Amniotic stem cell (primary cell): ENCODE data around the gene COX5B.
"Not testable (repeated sequence)": the region's sequence is repeated elsewhere in the genome, so short reads cannot be mapped to it uniquely, and the experiment has no call there.

Experiments used
- DNase-seq: peaks from one replicate; lab custom pipeline; 2025; lab: John Stamatoyannopoulos, UW

The COX5B gene

DNA sequence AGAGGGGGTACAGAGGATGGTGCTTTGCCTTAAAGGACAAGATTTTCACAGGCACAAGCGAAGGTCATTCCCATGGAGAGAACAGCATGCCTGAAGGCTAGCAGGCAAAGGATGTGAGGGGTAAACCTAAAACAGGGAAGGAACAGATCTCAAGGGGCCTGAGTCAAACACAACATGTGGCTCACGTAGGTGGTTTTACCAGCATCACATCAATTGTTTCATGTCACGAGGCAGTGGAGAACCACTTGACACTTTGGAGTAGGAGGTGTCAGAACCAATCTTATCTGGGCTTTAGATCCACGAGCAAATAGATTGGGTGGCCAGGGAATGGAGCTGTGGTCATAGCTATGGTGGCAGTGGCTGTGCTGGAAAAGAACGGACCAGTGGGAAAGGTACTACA is 8.4 kb downstream of the COX5B start:
- DNase-seq: no peak

DNA sequence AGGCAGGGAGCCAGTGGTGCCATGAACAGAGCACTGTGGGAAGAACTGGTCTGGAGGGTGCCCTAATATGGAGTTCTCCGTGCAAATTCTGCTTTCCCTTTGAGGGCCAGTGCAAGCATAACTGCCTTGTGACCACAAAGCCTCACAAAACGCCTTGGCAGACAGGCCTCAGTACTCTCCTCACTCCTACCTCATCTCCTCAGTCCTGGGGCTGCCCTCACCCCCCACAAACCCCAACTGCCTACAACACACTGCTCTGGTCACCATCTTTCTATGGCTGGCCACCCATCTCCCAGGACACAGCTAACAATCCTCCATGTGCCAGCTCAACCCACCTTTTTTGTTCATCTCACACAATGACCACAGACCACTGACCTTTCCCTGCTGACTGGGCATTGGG is 8.9 kb downstream of the COX5B start:
- no peak for DNase-seq

DNA sequence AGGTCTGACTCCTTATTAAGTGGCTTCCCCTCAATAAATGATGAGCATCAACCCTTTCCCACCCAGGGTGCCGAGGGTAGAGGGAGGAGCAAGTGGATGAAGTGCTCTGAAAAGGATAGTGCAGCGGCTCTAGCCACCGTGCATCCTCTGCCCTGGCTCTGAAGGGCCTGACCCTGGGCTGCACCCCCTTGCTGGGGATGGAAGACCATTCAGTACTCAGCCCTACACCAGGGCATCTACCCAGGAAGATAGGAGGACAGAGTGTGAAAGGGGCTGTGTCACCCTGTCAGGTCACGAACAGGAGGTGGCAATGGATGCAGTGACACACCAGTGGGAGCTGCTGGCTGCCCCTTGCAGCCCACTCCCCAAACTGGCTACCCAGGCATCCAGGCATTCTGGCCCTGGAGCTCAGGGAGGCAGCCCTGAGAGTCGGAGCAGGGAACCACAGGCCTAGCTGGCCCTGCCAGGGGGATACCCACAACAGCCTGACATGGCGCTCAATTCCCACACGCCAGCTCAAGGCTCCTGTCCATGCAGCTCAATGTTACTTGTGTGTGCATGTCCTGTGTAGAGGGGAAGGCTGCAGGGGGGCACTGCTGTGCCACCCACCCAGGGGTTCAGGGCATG is 10.4 kb downstream of the COX5B start:
- DNase-seq: no peak

DNA sequence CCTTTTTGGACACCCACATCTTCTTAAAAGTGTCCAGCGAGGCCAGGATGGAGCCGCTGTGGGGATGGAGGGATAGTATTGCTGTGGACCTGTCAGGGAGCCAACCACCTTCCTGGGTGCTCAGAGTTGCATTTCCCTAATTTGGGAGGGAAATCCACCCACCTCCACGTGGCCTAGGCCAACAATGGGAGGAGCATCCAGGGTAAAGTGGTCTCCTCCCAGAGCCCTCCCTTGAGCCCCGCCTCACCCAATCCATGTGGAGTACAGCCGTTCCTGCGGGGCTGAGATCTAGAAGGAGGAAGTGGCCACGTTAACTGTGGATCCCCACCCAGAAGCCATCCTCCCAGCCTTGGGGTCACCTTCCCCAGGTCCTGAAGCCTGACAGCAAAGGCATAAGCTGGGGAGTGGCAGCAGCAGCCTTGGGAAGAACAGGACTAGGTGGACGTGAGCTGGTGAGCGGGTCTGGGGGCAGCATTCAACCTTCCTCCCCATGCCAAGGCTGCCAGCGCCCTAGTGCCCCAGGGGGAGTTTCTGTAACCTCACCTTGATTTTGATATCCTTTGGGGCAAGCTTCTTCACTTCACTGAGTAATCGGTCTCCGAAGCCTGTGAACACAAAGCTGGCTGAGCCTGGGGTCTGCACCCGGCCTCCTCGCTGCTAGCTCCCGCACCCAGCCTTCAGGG is 11.2 kb downstream of the COX5B start:
- no peak for DNase-seq

DNA sequence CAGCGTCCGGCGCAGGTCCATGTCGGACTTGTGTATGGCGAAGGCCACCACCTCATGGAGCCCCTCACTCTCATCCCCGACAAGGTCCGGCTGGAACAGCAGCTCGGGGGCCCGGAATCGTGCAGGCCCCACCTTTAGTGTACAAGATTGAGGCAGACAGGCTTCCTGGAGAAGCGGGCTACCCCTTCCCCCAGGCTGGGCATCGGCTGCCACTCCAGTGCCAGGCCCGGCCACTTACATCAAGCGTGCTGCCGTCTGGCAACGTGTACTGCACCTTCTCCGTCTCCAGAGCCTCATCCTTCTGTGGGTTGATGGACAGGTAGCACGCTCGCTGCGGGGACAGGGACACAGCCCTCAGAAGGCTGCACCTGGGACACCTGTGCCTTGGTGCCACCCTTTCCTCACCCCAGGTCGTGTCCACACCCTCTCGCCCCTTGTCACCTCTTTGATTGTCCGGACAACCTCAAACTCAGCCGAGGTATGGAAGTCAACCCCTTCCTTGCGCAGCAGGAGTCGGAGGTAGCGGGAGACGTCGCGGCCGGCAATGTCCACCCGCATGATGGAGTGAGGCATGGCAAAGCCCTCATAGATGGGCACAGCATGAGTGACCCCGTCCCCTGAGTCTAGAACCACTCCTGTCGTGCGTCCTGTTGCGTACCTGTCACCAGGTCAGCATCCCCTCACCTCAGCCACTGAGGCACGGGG is 12.3 kb downstream of the COX5B start:
- DNase-seq: no peak

DNA sequence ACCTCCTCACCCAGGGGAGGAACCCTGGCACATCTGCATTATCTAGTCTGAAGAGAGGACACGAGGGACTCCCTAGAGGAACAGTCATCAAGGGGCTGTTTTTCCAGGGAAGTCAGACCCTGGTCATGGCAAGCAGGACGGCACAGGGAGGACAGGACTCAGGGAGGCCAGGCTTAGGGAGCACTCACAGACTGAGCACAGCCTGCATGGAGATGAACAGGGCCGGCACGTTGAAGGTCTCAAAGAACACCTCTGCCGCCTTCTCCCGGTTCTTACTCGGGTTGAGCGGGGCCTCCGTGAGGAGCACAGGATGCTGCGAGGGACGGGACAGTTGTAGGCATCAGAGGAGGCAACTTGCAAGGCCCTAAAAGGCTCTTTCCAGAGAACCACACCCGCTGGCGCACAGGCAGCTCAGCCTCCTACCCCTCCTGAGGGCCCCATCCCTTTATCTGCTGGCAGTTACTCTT is 12.9 kb downstream of the COX5B start:
- DNase-seq: no peak

DNA sequence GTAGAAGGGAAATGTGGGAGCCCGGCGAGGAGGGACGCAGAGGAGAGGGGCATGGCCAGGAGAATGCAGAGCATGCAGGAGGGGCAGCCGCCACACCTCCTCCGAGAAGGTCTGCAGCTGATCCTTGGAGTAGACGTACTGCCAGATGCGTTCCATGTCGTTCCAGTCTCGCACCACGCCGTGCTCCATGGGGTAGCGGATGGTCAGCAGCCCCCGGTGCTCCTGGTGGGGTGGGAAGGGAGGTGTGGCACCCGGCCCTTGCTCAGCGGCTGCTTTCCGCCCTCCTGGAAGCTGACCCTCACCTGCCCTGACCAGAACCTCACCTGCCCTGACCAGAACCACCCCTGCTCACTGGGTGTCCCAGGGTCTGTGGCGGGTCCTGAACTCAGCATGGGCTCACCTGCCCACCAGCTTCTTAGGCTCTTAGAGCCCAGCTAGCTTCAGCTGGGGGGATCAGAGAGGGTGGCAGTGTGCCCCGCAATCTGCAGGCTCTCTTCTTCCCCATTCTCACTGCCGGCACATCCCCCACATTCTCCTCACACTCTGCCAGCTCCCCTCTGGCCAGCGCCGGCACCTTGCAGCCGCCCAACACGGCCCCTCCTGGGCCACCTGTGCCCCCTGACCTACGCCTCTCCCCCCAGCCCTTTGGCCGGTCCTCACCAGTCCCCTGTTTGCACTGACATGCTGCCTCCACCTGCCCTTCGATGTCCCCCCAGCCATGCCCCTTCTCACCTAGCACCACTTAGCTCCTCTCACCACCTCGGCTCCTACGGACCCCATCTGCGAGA is 13.6 kb downstream of the COX5B start:
- no peak for DNase-seq

DNA sequence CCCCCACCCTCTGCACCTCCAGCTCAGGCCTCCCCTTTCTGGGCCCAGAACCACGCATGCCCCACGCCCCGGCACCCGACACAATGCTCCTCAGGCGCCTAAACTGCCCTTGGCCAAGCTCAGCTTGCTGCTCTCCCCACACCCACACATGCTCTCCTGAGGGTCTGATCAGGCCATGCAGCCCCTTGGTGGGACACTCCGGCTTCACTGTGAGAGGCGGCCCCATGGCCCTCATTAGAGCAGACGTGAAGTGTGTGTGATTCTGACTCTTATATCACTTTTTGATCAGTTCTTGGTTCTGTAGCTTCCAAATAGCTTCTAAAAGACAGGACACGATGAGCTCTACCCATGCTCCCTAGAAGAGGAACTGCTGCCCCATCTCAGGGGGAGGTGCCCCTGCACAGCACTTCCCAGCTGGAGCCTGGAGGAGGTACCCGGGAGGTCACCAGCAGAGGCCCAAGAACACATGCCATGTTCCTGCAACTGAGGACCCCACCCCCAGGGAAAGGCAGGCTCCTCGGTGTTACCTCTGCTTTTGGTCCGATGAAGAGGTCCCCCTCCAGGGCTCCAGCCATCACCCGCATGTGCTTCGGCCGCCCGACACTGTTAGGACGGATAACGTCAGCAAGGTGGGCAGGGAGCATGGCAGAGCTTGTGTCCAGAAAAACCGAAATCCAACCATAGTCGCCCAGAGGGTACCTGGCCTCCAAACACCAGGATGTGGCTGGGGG is 14.3 kb downstream of the COX5B start:
- no peak for DNase-seq

DNA sequence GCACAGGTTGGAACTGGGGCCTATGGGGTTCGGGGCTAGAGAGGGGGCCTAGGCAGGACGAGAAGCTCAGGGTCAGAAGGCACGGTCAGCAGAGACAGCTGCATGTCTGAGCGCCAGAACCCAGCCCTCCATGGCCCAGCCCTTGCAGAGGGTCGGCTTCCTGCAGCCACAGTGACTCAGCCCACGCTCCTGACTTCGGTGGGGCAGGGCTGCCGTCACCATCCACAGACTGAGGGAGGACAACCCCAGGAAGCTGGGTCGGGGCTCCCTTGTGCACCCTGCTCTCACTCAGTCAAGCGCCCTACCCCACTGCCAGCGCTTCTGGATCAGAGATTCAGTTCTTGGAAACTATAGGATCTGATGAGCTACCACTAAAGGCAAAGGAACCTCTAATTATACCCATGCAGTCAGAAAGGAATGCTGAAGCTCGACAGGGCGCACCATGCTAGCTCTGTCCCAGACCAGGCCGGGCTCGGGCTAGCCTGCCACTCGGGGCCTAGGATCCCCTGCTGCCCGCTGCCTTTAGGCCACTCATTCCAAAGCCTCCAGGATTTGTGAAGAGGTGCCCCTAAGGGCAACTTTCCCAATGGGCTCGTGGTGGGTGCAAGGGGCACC is 15.0 kb downstream of the COX5B start:
- DNase-seq: no peak

DNA sequence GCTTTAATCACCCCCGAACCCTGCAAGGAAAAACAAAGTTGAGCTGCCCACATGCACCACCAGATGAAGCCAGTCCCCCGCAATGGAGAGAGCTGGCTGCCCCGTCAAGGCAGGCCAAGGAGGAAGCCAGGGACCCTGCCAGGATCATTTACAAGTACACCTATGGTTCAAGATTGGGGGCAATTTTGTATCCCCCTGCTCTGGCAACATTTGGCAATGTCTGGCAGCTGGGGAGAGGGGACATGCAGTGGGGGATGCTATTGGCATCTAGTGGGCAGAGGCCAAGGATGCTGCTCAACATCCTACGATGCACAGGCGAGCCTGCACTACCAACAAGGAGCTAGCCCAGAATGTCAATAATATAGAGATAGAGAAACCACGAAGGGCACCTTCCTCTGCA is 16.1 kb downstream of the COX5B start:
- no peak for DNase-seq

DNA sequence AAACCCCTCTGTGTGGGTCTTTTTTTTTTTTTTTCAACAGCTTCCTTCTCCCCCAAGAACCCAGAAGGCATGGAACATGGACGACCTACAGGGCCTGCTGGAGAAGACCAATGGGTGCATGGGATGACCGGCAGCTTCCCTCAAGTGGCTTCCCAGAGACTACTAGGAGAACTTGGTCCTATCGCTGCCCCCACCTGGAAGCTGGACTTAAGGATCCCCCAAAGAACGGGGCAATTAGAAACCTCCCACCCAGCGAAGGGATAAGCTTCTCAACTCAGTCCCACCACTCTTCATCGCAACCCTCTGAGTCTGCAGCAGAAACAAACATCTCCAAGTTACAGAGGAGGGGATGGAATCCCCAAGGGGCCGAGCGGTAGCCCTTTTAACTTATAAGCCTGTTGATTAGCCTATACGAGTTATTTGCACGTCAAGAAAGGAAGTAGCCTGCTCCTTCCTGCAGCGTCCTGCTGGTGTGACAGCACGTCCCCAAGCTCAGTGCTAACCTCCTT is 16.6 kb downstream of the COX5B start:
- no peak for DNase-seq

DNA sequence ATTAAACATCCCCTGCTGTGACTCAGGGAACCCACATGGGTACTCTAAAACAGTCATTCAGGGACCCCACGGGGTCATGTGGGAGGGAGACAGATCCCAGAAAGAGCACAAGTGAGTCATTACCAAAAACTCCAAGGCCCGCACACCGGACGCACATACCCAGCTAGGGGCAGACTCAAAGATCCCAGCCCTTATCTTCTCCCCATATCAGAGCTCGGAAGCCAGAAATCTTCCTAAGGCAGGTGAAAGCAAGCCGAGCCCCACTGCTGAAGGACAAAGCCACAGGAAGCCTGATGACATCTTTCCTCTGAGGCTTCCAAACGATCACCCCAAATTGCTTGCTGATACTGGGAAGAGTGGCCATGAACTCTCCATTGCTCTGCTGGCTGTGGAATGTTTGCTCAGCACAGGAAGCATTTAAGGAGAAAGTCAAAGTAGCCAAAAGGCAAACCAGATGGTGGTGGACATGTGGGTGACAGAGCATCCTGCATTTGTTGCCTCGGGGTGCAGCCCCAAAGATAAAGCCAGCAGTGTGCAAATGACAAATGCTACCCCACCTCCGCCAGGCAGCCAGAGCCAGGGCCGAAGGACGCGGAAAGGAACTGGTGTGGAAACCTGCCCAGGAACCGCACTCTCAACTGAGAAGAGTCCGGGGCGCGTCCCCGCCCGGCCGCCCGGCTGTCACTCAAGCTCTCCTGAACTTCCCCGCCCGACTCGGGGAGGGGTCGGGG is 17.2 kb downstream of the COX5B start:
- peak; percentile 73 for DNase-seq

DNA sequence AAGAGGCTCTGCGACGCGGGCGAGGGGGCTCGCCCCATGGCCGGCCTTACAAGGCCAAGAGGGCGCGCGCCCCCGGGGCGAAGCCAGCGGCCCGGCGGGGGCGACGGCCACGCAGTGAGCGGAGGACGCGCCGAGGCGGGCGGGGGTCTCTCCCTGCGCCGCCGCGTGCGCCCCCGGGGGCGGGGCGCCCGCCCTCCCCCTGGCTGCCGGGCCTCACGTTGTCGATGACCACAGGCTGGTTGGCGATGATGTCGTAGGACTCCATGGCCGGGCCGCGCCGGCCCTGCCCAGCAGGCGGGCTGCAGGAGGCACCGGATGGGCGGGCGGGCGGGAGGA is 17.7 kb downstream of the COX5B start:
- no peak for DNase-seq

DNA sequence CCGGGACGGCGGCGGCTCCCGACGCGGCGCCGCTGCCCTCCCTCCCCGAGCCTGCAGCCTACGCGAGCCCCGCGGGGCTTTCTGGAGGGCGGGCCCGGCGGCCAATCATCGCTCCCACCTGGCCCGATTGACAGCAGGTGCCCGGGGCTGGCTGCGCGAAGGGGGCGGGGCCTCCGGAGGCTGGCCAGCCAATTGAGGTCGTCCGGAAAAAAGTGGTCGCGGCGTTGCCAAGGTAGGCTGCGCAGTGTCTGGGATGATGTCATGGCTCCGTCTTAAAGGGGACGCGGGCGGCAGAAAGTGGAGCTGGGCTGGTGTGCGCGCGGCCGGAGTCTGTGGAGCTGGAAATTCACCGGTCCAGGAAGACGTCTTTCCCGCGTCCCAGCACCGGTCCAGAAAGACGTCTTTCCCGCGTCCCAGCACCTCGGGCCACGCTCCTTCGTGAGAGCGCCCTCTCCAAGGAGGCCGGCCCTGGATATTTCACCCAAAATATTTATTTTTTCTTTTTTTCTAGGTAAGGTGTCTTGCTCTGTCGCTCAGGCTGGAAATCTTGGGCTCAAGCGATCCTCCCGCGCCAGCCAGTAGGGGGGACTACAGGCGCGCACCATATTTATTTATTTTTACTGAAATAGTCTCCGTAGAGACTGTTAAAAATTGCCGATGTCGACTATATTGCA is 18.2 kb downstream of the COX5B start, which contains the start of gene ACTR1B:
Gene ACTR1B (minus strand): TSS at position 83 of the 674 bp plus-strand sequence. CDS start 154 bp downstream, outside the sequence.
- peak; percentile 95 for DNase-seq

DNA sequence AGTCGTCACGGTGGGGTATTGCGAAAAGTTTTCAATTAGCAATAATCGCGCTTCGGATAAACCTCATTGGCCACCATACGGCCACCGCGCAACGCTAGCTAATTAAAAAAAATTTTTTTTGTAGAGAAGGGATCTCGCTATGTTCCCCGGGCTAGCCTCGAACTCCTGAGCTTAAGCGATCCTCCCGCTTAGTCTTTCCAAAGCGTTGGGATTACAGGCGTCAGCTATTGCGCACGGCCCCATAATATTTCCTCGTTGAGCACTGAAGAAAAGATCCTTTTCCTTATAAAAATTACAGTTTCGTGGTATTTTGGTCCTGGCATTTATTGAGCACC is 18.7 kb downstream of the COX5B start:
- no peak for DNase-seq

DNA sequence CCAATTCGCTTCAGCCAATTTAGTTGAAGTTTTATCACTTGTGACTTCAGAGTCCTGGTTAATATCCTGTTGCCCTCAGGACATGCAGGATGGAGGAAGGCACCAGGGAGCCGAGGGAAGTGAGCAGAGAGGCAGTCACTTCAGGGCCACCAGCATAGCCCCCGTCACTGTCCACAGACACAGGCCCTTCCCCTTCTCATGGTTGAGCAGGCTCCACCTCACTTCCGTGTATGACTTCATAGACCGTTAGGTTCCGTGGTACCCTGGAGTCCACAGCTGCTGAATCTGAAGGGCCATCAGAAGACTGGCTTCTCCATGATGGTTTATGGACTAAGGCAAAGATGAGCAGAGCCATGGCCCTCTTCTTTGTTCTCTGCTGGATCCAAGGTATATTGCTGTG is 23.6 kb downstream of the COX5B start, which contains the start of gene C2orf92:
Gene C2orf92 (plus strand): TSS at position 266 of the 400 bp plus-strand sequence. CDS start 76 bp downstream, at position 342.
- no peak for DNase-seq

DNA sequence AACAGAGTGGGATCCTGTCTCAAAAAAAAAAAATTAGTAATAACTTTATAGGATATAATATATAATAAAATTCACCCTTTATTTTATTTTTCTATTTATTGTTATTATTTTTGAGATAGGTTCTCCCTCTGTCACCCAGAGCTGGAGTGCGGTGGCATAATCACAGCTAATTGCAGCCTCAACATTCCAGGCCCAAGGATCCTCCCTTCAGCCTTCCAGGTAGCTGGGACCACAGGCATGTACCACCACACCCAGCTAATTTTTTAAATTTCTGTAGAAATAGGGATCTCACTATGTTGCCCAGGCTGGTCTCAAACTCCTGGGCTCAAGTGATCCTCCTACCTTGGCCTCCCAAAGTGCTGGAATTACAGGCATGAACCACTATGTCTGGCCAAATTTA is 24.6 kb downstream of the COX5B start:
- DNase-seq: no peak

DNA sequence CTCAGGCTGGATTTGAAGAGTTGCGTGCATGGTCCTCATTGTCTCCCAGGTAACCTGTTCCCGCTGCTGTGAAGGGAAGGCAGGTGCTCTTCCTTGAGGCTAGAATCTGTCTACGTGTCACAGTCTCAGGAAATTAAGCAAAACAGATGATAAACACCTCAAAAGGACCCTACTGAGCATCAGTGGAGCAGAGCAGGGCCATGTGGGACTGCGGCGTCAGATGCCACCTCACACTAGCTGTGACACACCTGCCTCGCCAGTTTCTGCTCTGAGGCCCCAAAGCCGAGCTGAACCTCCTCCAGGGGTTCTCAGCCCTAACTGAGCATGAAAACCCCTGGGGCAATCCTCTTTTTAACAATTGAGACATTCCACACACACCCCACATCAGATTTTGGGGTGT is 25.7 kb downstream of the COX5B start:
- no peak for DNase-seq

DNA sequence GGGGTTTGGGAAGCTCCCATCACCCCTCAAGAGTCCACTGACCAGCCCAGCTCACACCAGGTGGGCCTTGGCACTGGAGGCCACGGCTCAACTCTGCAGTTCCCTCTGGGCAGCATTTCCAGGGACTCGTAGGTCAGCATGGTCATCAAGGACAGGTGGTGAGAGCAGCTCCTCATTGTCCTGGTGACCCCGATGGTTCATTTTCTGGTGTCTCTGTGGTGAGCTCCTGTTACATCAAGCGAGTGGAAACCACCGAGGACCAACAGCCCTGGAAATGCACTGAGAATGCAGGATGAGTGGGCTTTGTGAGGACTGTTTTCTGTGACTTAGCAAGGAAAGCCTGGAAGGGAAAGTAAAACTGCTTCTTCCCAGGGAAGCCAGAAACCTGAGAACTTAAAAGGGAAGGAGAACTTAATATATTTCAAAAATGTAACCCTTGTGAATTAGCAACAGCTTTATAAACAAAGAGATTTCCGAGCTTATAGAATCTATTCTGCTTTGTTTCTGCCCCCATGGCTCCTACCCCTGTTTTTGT is 26.8 kb downstream of the COX5B start:
- DNase-seq: not testable (repeated sequence)
